ENCODE measurements around the gene SEMA5A.

Gene SEMA5A

DNA sequence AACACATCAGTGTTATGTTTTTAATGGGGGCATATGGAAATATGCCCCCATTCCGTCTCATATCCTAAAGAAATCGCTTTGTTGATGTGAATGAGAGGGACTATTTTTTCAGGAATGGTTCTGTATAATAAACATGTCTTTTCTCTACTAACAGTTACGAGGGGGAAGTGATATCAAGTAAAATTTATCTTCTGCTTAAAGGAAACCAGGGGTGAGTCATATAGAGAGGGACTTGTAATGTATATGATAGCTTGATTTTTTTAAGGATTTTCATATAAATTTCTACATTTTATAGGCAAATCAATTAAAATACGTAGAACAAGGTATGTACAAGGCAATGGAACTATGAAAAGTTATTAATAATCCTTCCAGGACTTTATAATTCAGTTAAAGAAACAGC lies 207.1 kb downstream of the SEMA5A start:
- DNase-seq (ENCODE audit: insufficient read length, low spot score) (no peak), FAIRE-seq (no peak)
- TF ChIP-seq, protein P1, sequence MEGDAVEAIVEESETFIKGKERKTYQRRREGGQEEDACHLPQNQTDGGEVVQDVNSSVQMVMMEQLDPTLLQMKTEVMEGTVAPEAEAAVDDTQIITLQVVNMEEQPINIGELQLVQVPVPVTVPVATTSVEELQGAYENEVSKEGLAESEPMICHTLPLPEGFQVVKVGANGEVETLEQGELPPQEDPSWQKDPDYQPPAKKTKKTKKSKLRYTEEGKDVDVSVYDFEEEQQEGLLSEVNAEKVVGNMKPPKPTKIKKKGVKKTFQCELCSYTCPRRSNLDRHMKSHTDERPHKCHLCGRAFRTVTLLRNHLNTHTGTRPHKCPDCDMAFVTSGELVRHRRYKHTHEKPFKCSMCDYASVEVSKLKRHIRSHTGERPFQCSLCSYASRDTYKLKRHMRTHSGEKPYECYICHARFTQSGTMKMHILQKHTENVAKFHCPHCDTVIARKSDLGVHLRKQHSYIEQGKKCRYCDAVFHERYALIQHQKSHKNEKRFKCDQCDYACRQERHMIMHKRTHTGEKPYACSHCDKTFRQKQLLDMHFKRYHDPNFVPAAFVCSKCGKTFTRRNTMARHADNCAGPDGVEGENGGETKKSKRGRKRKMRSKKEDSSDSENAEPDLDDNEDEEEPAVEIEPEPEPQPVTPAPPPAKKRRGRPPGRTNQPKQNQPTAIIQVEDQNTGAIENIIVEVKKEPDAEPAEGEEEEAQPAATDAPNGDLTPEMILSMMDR (IDR thresholded peaks at IDR 0.05; ENCODE audit: insufficient read depth, missing control alignments) = no peak

- DNase-seq (ENCODE audit: insufficient read length, low spot score) (no peak), FAIRE-seq (no peak)
- TF ChIP-seq, protein P1 (IDR thresholded peaks at IDR 0.05; ENCODE audit: insufficient read depth, missing control alignments) = no peak
These were observed 207.8 kb downstream of the SEMA5A start for GRCh38 chr5:9337928-9338595.

GRCh38 chr5:9335754-9336495 lies 209.9 kb downstream of the SEMA5A start:
- no peak for FAIRE-seq
- TF ChIP-seq, protein P1 (IDR thresholded peaks at IDR 0.05; ENCODE audit: insufficient read depth, missing control alignments) = no peak

DNA sequence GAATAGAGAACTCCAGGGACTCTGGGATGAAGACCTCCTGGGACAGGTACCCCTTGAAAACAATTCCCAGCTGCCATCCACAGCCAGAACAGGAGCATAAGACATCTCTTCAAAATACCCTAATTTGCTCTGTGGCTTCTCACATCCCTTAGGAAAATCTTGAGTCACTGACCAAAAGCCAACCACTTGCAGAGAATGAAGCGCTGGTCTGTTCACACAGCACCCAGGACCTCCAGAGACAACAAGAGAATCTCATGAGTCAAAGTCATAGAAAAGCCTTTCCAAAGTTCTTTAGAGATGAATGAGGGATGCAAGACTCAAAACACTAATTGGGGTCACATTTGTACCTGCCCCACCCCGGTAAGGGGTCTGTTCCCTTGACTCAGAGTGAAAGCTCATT lies 210.6 kb downstream of the SEMA5A start:
- DNase-seq (ENCODE audit: insufficient read length, low spot score) (no peak), FAIRE-seq (no peak)
- TF ChIP-seq, protein P1 (IDR thresholded peaks at IDR 0.05; ENCODE audit: insufficient read depth, missing control alignments) = no peak

More at GRCh38 chr5:9335754-9336495, 209.9 kb downstream of the SEMA5A start:
- no peak for DNase-seq (ENCODE audit: insufficient read length, low spot score)

DNA sequence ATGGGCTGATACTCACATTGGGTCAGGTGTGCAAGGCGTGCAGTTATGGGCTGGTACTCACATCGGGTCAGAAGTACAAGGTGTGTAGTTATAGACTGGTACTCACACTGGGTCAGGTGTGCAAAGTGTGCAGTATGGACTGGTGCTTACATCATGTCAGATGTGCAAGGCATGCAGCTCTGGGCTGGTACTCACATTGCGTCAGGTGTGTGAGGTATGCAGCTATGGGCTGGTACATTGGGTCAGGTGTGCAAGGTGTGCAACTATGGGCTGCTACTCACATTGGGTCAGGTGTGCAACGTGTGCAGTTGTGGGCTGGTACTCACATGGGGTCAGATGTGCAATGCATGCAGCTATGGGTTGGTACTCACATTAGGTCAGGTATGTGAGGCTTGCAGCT lies 213.8 kb downstream of the SEMA5A start:
- DNase-seq (ENCODE audit: insufficient read length, low spot score) (no peak), FAIRE-seq (no peak)
- TF ChIP-seq, protein P1 (IDR thresholded peaks at IDR 0.05; ENCODE audit: insufficient read depth, missing control alignments) = no peak

GRCh38 chr5:9331372-9331771 lies 214.5 kb downstream of the SEMA5A start:
- TF ChIP-seq, protein P1 (IDR thresholded peaks at IDR 0.05; ENCODE audit: insufficient read depth, missing control alignments) = no peak
- no peak for DNase-seq (ENCODE audit: insufficient read length, low spot score)
- no peak for FAIRE-seq

- TF ChIP-seq, protein P1 (IDR thresholded peaks at IDR 0.05; ENCODE audit: insufficient read depth, missing control alignments) = no peak
- FAIRE-seq = no peak
- DNase-seq (ENCODE audit: insufficient read length, low spot score) = no peak
These were observed 216.8 kb downstream of the SEMA5A start for GRCh38 chr5:9329125-9329524.

Data from D721Med (cell line).